HG03354 (cell line): ENCODE results near the gene CNGA3.
"Not testable (repeated sequence)": the region's sequence is repeated elsewhere in the genome, so short reads cannot be mapped to it uniquely, and the experiment has no call there.

Experiments used
- ATAC-seq: cut with Tn5 transposase; IDR thresholded peaks from one replicate; pipeline ENCODE4 v1.9.1; 2021; ENCODE audit warnings: mild to moderate bottlenecking; ENCODE audit not compliant: unreplicated experiment, poor library complexity, severe bottlenecking

CNGA3 gene

GRCh38 chr2:98391581-98392270, 45.5 kb downstream of the CNGA3 start:
- ATAC-seq, result no peak

- no peak for ATAC-seq
Measured at GRCh38 chr2:98393354-98393753, 47.1 kb downstream of the CNGA3 start.

GRCh38 chr2:98394595-98395153, 48.4 kb downstream of the CNGA3 start:
- ATAC-seq, result no peak

GRCh38 chr2:98395977-98396376, 49.7 kb downstream of the CNGA3 start:
- no peak for ATAC-seq

- no peak for ATAC-seq
Measured at GRCh38 chr2:98396745-98397355, 50.6 kb downstream of the CNGA3 start.

- no peak for ATAC-seq
Measured at GRCh38 chr2:98399140-98399539, 52.9 kb downstream of the CNGA3 start.

- ATAC-seq, result no peak
Measured at GRCh38 chr2:98403878-98404277, 57.6 kb downstream of the CNGA3 start.

GRCh38 chr2:98404556-98405250, 58.4 kb downstream of the CNGA3 start:
- no peak for ATAC-seq

- no peak for ATAC-seq
Measured at GRCh38 chr2:98405301-98405700, 59.0 kb downstream of the CNGA3 start.

- no peak for ATAC-seq
Measured at GRCh38 chr2:98408155-98408554, 61.9 kb downstream of the CNGA3 start.

GRCh38 chr2:98412751-98413458, 66.6 kb downstream of the CNGA3 start:
- ATAC-seq, result peak; percentile 81

- ATAC-seq, result not testable (repeated sequence)
Measured at GRCh38 chr2:98414246-98414645, 68.0 kb downstream of the CNGA3 start.

- ATAC-seq, result not testable (repeated sequence)
Measured at GRCh38 chr2:98415719-98416248, 69.5 kb downstream of the CNGA3 start.

- no peak for ATAC-seq
Measured at GRCh38 chr2:98416383-98417159, 70.3 kb downstream of the CNGA3 start.

- no peak for ATAC-seq
Measured at GRCh38 chr2:98419544-98419943, 73.3 kb downstream of the CNGA3 start.

GRCh38 chr2:98419977-98420725, 73.9 kb downstream of the CNGA3 start:
- ATAC-seq, result no peak

- ATAC-seq, result no peak
Measured at GRCh38 chr2:98422449-98422848, 76.2 kb downstream of the CNGA3 start.

- no peak for ATAC-seq
Measured at GRCh38 chr2:98426771-98427170, 80.5 kb downstream of the CNGA3 start.
